ENCODE measurements around the gene PTGDR.

PTGDR gene

GRCh38 chr14:52303236-52303635 lies 35.7 kb downstream of the PTGDR start:
- Histone ChIP-seq H2AFZ (ENCODE audit: low read depth, low read length) (no peak overlapping the region), H3K9ac (ENCODE audit: low read depth, low read length) (no peak overlapping the region), H3K9me3 (ENCODE audit: insufficient read depth, low read length, severe bottlenecking) (no peaks in the 10 kb centered on the region), H3K27me3 (ENCODE audit: insufficient read depth, low read length, poor library complexity) (no peaks in the 10 kb centered on the region), H3K4me1 (ENCODE audit: insufficient read depth, low read length) (peaks cover 9% of the 10 kb centered on the region; the same call in 1 of the 2 replicates), H3K36me3 (ENCODE audit: insufficient read depth, low read length) (no peaks in the 10 kb centered on the region), H4K20me1 (ENCODE audit: insufficient read depth, low read length) (no peaks in the 10 kb centered on the region), H3K4me3 (ENCODE audit: low read depth in 1 of 2, low read length in 2 of 2) (no peak overlapping the region), H3K27ac (ENCODE audit: low read length) (no peak overlapping the region), H3K79me2 (ENCODE audit: insufficient read depth, low read length) (no peaks in the 10 kb centered on the region), H3K4me2 (ENCODE audit: insufficient read depth, low read length) (no peak overlapping the region)
- TF ChIP-seq EZH2 (IDR thresholded peaks at IDR 0.05; ENCODE audit: borderline replicate concordance, low read depth, low read length, severe bottlenecking) (no peak), CTCF (IDR thresholded peaks at IDR 0.05; ENCODE audit: borderline replicate concordance, extremely low read depth, low read length, poor library complexity, severe bottlenecking) (no peak)
- DNase-seq = no peak
- ATAC-seq (ENCODE audit: insufficient read depth, low read depth) = no peak

GRCh38 chr14:52304248-52304904 lies 36.9 kb downstream of the PTGDR start:
- H3K79me2 ChIP-seq (ENCODE audit: insufficient read depth, low read length) = no peaks in the 10 kb centered on the region
- TF ChIP-seq EZH2 (IDR thresholded peaks at IDR 0.05; ENCODE audit: borderline replicate concordance, low read depth, low read length, severe bottlenecking) = no peak
- no peak for TF ChIP-seq CTCF (IDR thresholded peaks at IDR 0.05; ENCODE audit: borderline replicate concordance, extremely low read depth, low read length, poor library complexity, severe bottlenecking)
- no peak overlapping the region for H3K9ac ChIP-seq (ENCODE audit: low read depth, low read length)
- H3K4me1 ChIP-seq (ENCODE audit: insufficient read depth, low read length) = peaks cover 12% of the 10 kb centered on the region
- DNase-seq = no peak
- no peaks in the 10 kb centered on the region for H3K27me3 ChIP-seq (ENCODE audit: insufficient read depth, low read length, poor library complexity)
- H4K20me1 ChIP-seq (ENCODE audit: insufficient read depth, low read length) = no peaks in the 10 kb centered on the region
- H3K36me3 ChIP-seq (ENCODE audit: insufficient read depth, low read length) = no peaks in the 10 kb centered on the region
- H2AFZ ChIP-seq (ENCODE audit: low read depth, low read length) = no peak overlapping the region
- ATAC-seq (ENCODE audit: insufficient read depth, low read depth) = no peak
- no peaks in the 10 kb centered on the region for H3K9me3 ChIP-seq (ENCODE audit: insufficient read depth, low read length, severe bottlenecking)
- H3K27ac ChIP-seq (ENCODE audit: low read length) = no peak overlapping the region
- H3K4me2 ChIP-seq (ENCODE audit: insufficient read depth, low read length) = no peak overlapping the region
- H3K4me3 ChIP-seq (ENCODE audit: low read depth in 1 of 2, low read length in 2 of 2) = no peak overlapping the region

GRCh38 chr14:52305014-52305413 lies 37.5 kb downstream of the PTGDR start:
- no peak overlapping the region for H3K9ac ChIP-seq (ENCODE audit: low read depth, low read length)
- TF ChIP-seq EZH2 (IDR thresholded peaks at IDR 0.05; ENCODE audit: borderline replicate concordance, low read depth, low read length, severe bottlenecking) (no peak), CTCF (IDR thresholded peaks at IDR 0.05; ENCODE audit: borderline replicate concordance, extremely low read depth, low read length, poor library complexity, severe bottlenecking) (no peak)
- H3K9me3 ChIP-seq (ENCODE audit: insufficient read depth, low read length, severe bottlenecking) = no peaks in the 10 kb centered on the region
- H3K4me2 ChIP-seq (ENCODE audit: insufficient read depth, low read length) = no peak overlapping the region
- H3K79me2 ChIP-seq (ENCODE audit: insufficient read depth, low read length) = peaks cover 5% of the 10 kb centered on the region; the same call in 1 of the 2 replicates
- ATAC-seq (ENCODE audit: insufficient read depth, low read depth) = no peak
- no peaks in the 10 kb centered on the region for H4K20me1 ChIP-seq (ENCODE audit: insufficient read depth, low read length)
- H3K27me3 ChIP-seq (ENCODE audit: insufficient read depth, low read length, poor library complexity) = no peaks in the 10 kb centered on the region
- DNase-seq = no peak
- peaks cover 15% of the 10 kb centered on the region for H3K4me1 ChIP-seq (ENCODE audit: insufficient read depth, low read length)
- no peak overlapping the region for H3K27ac ChIP-seq (ENCODE audit: low read length)
- no peak overlapping the region for H3K4me3 ChIP-seq (ENCODE audit: low read depth in 1 of 2, low read length in 2 of 2)
- no peak overlapping the region for H2AFZ ChIP-seq (ENCODE audit: low read depth, low read length)
- H3K36me3 ChIP-seq (ENCODE audit: insufficient read depth, low read length) = no peaks in the 10 kb centered on the region
